Endothelial cell (in vitro differentiated cells): ENCODE data around the gene CATSPERB. TPM values are rescaled to one million over a fixed set of nuclear protein-coding genes. Genes with fewer than 3 reads are reported as not detected.
"Not testable (repeated sequence)": the region's sequence is repeated elsewhere in the genome, so short reads cannot be mapped to it uniquely, and the experiment has no call there.

ENCODE experiments used
- DNase-seq: peaks from one replicate; pipeline ENCODE4 v3.0.0; 2021; ENCODE audit warnings: low spot score
- H3K27ac Mint-ChIP-seq: one replicate; pipeline ENCODE4 v1.8.0; 2021; ENCODE audit warnings: mixed read lengths, inconsistent platforms; ENCODE audit not compliant: unreplicated experiment
- H3K27me3 Mint-ChIP-seq: one replicate; pipeline ENCODE4 v1.8.0; 2021; ENCODE audit warnings: mild to moderate bottlenecking, moderate library complexity, mixed read lengths, inconsistent platforms; ENCODE audit not compliant: unreplicated experiment
- H3K36me3 Mint-ChIP-seq: one replicate; pipeline ENCODE4 v1.8.0; 2021; ENCODE audit warnings: mild to moderate bottlenecking, low read depth, mixed read lengths, inconsistent platforms; ENCODE audit not compliant: unreplicated experiment
- H3K4me1 Mint-ChIP-seq: one replicate; pipeline ENCODE4 v1.8.0; 2021; ENCODE audit warnings: mild to moderate bottlenecking, mixed read lengths, inconsistent platforms; ENCODE audit not compliant: unreplicated experiment
- H3K4me3 Mint-ChIP-seq: one replicate; pipeline ENCODE4 v1.8.0; 2021; ENCODE audit warnings: mild to moderate bottlenecking, mixed read lengths, inconsistent platforms; ENCODE audit not compliant: unreplicated experiment
- H3K9me3 Mint-ChIP-seq: one replicate; pipeline ENCODE4 v1.8.0; 2021; ENCODE audit warnings: mixed read lengths, inconsistent platforms; ENCODE audit not compliant: unreplicated experiment
- total RNA-seq: library from RNA; stranded (reverse); fragmentation: NEBNext Ultra II Directional; extraction: Animal tissue kit (Norgen Biotek cat#: 25700); gene quantifications from one replicate; pipeline ENCODE4 v1.2.1, GENCODE V29; 2021; ENCODE audit not compliant: unreplicated experiment
- TF ChIP-seq, protein P1 (sequence below): fragments of 200-600 bp; sonication (generic); IDR thresholded peaks from one replicate; pipeline ENCODE4 v1.5.0; 2021; ENCODE audit warnings: antibody characterized with exemption; ENCODE audit not compliant: unreplicated experiment

Gene CATSPERB
- total RNA-seq, 1 donor from 2014 or later = not detected

DNA sequence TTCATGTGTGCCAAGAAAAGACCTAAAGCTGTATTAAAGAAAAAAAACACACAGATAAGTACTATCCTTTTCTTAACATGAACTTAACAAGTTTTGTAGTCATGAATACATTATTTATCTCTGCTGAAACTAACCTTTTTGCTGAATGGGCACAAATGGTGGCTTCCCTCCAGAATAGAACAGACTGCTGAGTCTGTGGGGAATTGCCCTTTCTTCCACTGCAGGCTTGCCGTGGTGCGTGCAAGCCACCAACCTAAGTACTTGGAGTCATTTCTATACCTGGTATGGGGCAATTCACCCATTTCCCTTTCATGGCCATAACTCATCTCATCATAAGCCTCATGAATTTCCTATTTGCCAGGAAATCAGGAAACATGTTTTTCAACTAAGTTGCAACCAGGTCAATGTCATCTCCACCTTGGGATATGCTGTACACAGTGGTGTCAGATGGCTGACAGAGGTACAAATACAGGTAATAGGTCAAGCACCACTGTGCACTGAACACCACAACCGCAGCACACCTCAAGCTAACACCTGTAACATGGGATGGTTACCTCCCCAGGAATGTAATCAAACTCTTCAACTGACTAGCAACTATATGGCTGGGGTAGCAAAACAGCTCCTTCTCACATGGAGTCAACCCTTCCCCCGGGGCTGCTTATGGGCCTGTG lies 49.9 kb downstream of the CATSPERB start:
- no peak overlapping the region for H3K27ac Mint-ChIP-seq
- H3K36me3 Mint-ChIP-seq = peaks cover 3% of the 10 kb centered on the region
- no peaks in the 10 kb centered on the region for H3K9me3 Mint-ChIP-seq
- no peak overlapping the region for H3K4me3 Mint-ChIP-seq
- no peaks in the 10 kb centered on the region for H3K4me1 Mint-ChIP-seq
- H3K27me3 Mint-ChIP-seq = no peaks in the 10 kb centered on the region
- TF ChIP-seq, protein P1, sequence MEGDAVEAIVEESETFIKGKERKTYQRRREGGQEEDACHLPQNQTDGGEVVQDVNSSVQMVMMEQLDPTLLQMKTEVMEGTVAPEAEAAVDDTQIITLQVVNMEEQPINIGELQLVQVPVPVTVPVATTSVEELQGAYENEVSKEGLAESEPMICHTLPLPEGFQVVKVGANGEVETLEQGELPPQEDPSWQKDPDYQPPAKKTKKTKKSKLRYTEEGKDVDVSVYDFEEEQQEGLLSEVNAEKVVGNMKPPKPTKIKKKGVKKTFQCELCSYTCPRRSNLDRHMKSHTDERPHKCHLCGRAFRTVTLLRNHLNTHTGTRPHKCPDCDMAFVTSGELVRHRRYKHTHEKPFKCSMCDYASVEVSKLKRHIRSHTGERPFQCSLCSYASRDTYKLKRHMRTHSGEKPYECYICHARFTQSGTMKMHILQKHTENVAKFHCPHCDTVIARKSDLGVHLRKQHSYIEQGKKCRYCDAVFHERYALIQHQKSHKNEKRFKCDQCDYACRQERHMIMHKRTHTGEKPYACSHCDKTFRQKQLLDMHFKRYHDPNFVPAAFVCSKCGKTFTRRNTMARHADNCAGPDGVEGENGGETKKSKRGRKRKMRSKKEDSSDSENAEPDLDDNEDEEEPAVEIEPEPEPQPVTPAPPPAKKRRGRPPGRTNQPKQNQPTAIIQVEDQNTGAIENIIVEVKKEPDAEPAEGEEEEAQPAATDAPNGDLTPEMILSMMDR = no peak
- DNase-seq = no peak

DNA sequence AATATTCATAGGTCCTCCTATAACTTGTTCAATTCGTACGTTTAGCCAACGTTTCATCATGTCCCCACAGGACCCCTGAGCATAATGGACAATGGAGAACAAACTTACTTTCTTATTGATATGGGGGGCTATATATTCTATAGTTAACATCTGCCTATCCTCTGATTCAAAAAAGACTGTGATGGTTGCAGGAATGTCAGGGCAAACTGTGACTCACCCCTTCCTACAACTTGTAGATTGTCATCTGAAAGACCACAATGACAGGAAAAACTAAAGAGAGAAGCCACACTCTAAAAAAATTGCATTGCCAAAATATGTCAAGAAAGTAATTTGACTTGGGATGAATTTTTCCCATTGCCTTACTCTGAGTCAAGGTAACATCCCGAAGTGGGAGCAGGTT lies 50.8 kb downstream of the CATSPERB start:
- no peaks in the 10 kb centered on the region for H3K27me3 Mint-ChIP-seq
- H3K4me1 Mint-ChIP-seq = no peaks in the 10 kb centered on the region
- H3K36me3 Mint-ChIP-seq = peaks cover 3% of the 10 kb centered on the region
- no peak overlapping the region for H3K4me3 Mint-ChIP-seq
- DNase-seq = no peak
- H3K27ac Mint-ChIP-seq = no peak overlapping the region
- TF ChIP-seq, protein P1 = no peak
- no peaks in the 10 kb centered on the region for H3K9me3 Mint-ChIP-seq

DNA sequence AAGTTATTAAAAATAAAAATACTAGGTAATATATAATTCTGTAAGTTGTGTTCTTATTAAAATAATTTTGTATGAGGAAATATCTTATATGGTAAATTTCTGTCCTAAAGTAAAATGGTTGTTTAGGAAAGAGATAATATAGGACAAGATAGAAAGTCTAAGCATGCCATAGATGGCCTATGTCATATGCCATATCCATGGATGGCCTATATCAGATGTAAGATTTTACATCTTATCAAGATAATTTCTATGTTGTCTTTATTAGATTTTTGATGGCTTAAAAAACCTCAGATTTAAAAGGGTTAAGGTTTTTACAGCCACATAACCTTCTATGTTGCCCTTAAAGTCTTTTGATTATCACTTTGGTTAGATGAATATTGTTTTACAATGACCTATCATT lies 52.6 kb downstream of the CATSPERB start:
- TF ChIP-seq, protein P1 = no peak

DNA sequence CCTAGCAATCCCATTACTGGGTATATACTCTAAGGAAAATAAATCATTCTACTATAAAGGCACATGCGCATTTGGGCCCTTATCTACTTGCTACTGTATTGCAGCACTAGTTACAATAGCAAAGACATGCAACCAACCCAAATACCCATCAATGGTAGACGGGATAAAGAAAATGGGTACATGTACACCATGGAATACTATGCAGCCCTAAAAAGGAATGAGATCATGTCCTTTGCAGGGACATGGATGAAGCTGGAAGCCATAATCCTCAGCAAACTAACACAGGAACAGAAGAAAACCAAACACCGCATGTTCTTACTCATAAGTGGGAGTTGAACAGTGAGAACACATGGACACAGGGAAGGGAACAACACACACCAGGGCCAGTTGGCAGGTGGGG lies 54.2 kb downstream of the CATSPERB start:
- not testable (repeated sequence) for H3K4me3 Mint-ChIP-seq, H3K27ac Mint-ChIP-seq, DNase-seq, H3K9me3 Mint-ChIP-seq, H3K36me3 Mint-ChIP-seq, H3K27me3 Mint-ChIP-seq, H3K4me1 Mint-ChIP-seq

More for the DNA sequence above, 52.6 kb downstream of the CATSPERB start:
- Mint-ChIP-seq H3K9me3 (no peaks in the 10 kb centered on the region), H3K4me1 (no peaks in the 10 kb centered on the region), H3K4me3 (no peak overlapping the region), H3K27me3 (no peaks in the 10 kb centered on the region), H3K27ac (no peak overlapping the region), H3K36me3 (peaks cover 3% of the 10 kb centered on the region)
- no peak for DNase-seq

DNA sequence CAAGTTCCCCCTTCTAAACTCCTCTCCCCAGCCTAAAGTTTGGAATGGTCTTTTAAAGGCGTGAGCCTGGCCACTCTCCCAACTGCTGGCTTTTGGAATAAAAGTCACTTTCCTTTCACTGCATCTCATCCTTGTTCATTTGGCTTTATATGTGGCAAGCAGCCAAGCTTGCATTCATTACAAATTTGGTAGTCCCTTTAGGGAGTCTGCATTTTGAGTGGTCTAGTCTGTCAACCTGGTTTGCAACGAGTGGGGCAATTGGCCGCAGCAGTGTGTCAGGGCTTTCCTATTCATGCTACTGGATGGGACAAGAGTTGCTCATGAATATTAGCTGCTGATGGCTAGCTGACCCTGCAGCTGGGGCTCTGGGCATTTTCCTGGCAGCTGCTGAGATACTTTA lies 57.0 kb downstream of the CATSPERB start:
- H3K4me1 Mint-ChIP-seq = no peaks in the 10 kb centered on the region

More for the DNA sequence above, 57.0 kb downstream of the CATSPERB start:
- Mint-ChIP-seq H3K27me3 (no peaks in the 10 kb centered on the region), H3K9me3 (no peaks in the 10 kb centered on the region), H3K4me3 (no peak overlapping the region), H3K36me3 (peaks cover 3% of the 10 kb centered on the region), H3K27ac (no peak overlapping the region)
- DNase-seq = no peak
- TF ChIP-seq, protein P1 = no peak
